H9 (cell line): ENCODE results near the gene SLC24A3. TPM values are rescaled to one million over a fixed set of nuclear protein-coding genes. Genes with fewer than 3 reads are reported as not detected.

Source experiments
- DNase-seq: peaks from one replicate; pipeline ENCODE4 v3.0.0-alpha.2; 2017
- H2AFZ ChIP-seq: one replicate; pipeline ENCODE4 v1.6.1; 2013; ENCODE audit warnings: mild to moderate bottlenecking, low read length, control low read depth, moderate library complexity
- H2AK5ac ChIP-seq: 2 replicates; pipeline ENCODE4 v1.6.1; 2013; ENCODE audit warnings: low read length, control low read depth, mixed read lengths; ENCODE audit not compliant: insufficient read length
- H2BK120ac ChIP-seq: one replicate; pipeline ENCODE4 v1.6.1; 2013; ENCODE audit warnings: low read depth, mild to moderate bottlenecking, low read length, control low read depth, inconsistent platforms; ENCODE audit not compliant: poor library complexity, severe bottlenecking
- H2BK12ac ChIP-seq: 2 replicates; pipeline ENCODE4 v1.6.1; 2013; ENCODE audit warnings: low read length, control low read depth, mixed read lengths, low read depth; ENCODE audit not compliant: insufficient read length
- H2BK15ac ChIP-seq: 2 replicates; pipeline ENCODE4 v1.6.1; 2013; ENCODE audit warnings: low read depth, low read length, control low read depth
- H2BK20ac ChIP-seq: one replicate; pipeline ENCODE4 v1.6.1; 2013; ENCODE audit warnings: low read depth, mild to moderate bottlenecking, low read length, control low read depth, inconsistent platforms; ENCODE audit not compliant: poor library complexity, severe bottlenecking
- H2BK5ac ChIP-seq: 2 replicates; pipeline ENCODE4 v1.6.1; 2013; ENCODE audit warnings: low read length, control low read depth, mixed read lengths; ENCODE audit not compliant: insufficient read length
- H3K14ac ChIP-seq: 2 replicates; pipeline ENCODE4 v1.6.1; 2013; ENCODE audit warnings: low read length, control low read depth; ENCODE audit not compliant: insufficient read depth
- H3K18ac ChIP-seq: 2 replicates; pipeline ENCODE4 v1.6.1; 2013; ENCODE audit warnings: low read depth, mild to moderate bottlenecking, mixed read lengths, low read length, control low read depth; ENCODE audit not compliant: insufficient read length
- H3K23ac ChIP-seq: 2 replicates; pipeline ENCODE4 v1.6.1; 2013; ENCODE audit warnings: low read length, control low read depth, mixed read lengths, low read depth; ENCODE audit not compliant: insufficient read length
- H3K23me2 ChIP-seq: 2 replicates; pipeline ENCODE4 v1.6.1; 2013; ENCODE audit warnings: low read depth, mild to moderate bottlenecking, mixed read lengths, low read length, control low read depth; ENCODE audit not compliant: insufficient read length, poor library complexity, severe bottlenecking
- H3K27ac ChIP-seq: 2 replicates; pipeline ENCODE4 v1.5.1; 2013; ENCODE audit warnings: low read length, control low read depth, mixed read lengths, low read depth; ENCODE audit not compliant: insufficient read length
- H3K27me3 ChIP-seq: 2 replicates; pipeline ENCODE4 v1.6.1; 2013; ENCODE audit warnings: low read length, control low read depth, inconsistent platforms; ENCODE audit not compliant: insufficient read depth
- H3K4ac ChIP-seq: 2 replicates; pipeline ENCODE4 v1.6.1; 2013; ENCODE audit warnings: low read depth, mild to moderate bottlenecking, control low read depth, inconsistent platforms, low read length, moderate library complexity
- H3K4me1 ChIP-seq: 2 replicates; pipeline ENCODE4 v1.6.1; 2013; ENCODE audit warnings: low read length, control low read depth, inconsistent platforms; ENCODE audit not compliant: insufficient read depth
- H3K4me2 ChIP-seq: 2 replicates; pipeline ENCODE4 v1.6.1; 2013; ENCODE audit warnings: low read length, control low read depth, mixed read lengths; ENCODE audit not compliant: insufficient read length, insufficient read depth
- H3K56ac ChIP-seq: 2 replicates; pipeline ENCODE4 v1.6.1; 2013; ENCODE audit warnings: low read depth, mild to moderate bottlenecking, mixed read lengths, low read length, control low read depth; ENCODE audit not compliant: insufficient read length
- H3K79me1 ChIP-seq: 2 replicates; pipeline ENCODE4 v1.6.1; 2013; ENCODE audit warnings: low read depth, mild to moderate bottlenecking, moderate library complexity, low read length, control low read depth, inconsistent platforms; ENCODE audit not compliant: insufficient read depth, poor library complexity, severe bottlenecking
- H3K79me2 ChIP-seq: 2 replicates; pipeline ENCODE4 v1.6.1; 2013; ENCODE audit warnings: low read length, control low read depth, inconsistent platforms; ENCODE audit not compliant: insufficient read depth
- H3K9ac ChIP-seq: 2 replicates; pipeline ENCODE4 v1.6.1; 2013; ENCODE audit warnings: low read length, control low read depth, mixed read lengths; ENCODE audit not compliant: insufficient read length; ENCODE audit errors: extremely low read depth
- H3K9me3 ChIP-seq: one replicate; pipeline ENCODE4 v1.6.1; 2013; ENCODE audit warnings: low read depth, low read length, inconsistent platforms; ENCODE audit not compliant: control insufficient read depth
- H3T11ph ChIP-seq: one replicate; pipeline ENCODE4 v1.6.1; 2013; ENCODE audit warnings: mild to moderate bottlenecking, low read length, control low read depth, inconsistent platforms
- H4K20me1 ChIP-seq: one replicate; pipeline ENCODE4 v1.6.1; 2013; ENCODE audit not compliant: control insufficient read depth, insufficient read length, insufficient read depth
- H4K5ac ChIP-seq: 2 replicates; pipeline ENCODE4 v1.6.1; 2013; ENCODE audit warnings: low read depth, mild to moderate bottlenecking, mixed read lengths, low read length, control low read depth; ENCODE audit not compliant: insufficient read length
- H4K8ac ChIP-seq: replicated peaks from 2 replicates; pipeline ENCODE4 v1.6.1; 2013; ENCODE audit warnings: low read length, control low read depth, mixed read lengths, low read depth; ENCODE audit not compliant: insufficient read length
- H4K91ac ChIP-seq: 2 replicates; pipeline ENCODE4 v1.6.1; 2013; ENCODE audit warnings: low read depth, mild to moderate bottlenecking, moderate library complexity, mixed read lengths, low read length, control low read depth; ENCODE audit not compliant: insufficient read length
- H3K27ac Mint-ChIP-seq, 3 experiments: 2 replicates in 2 of 3; 3 replicates in 1 of 3; pipeline ENCODE4 v1.8.0; 2020 to 2021; ENCODE audit warnings: mixed read lengths in 3 of 3, mild to moderate bottlenecking in 1 of 3, moderate library complexity in 1 of 3
- H3K27me3 Mint-ChIP-seq: 2 replicates; pipeline ENCODE4 v1.8.0; 2021; ENCODE audit warnings: low read depth, mild to moderate bottlenecking, moderate library complexity, mixed read lengths
- H3K36me3 Mint-ChIP-seq, 3 experiments: 2 replicates in 2 of 3; 3 replicates in 1 of 3; pipeline ENCODE4 v1.8.0; 2020 to 2021; ENCODE audit warnings: low read depth in 3 of 3, mixed read lengths in 3 of 3; ENCODE audit not compliant: insufficient read depth in 1 of 3
- H3K4me1 Mint-ChIP-seq, 2 experiments: 2 replicates each; pipeline ENCODE4 v1.8.0; 2020; ENCODE audit warnings: mixed read lengths in 2 of 2
- H3K4me3 Mint-ChIP-seq, 2 experiments: 2 replicates in 1 of 2; 3 replicates in 1 of 2; pipeline ENCODE4 v1.8.0; 2020 to 2021; ENCODE audit warnings: mild to moderate bottlenecking in 2 of 2, mixed read lengths in 2 of 2, moderate library complexity in 1 of 2
- H3K9me3 Mint-ChIP-seq, 2 experiments: 2 replicates in 1 of 2; 3 replicates in 1 of 2; pipeline ENCODE4 v1.8.0; 2020; ENCODE audit warnings: mild to moderate bottlenecking in 2 of 2, mixed read lengths in 2 of 2, moderate library complexity in 1 of 2
- WGBS: extraction: QIAGEN DNeasy Blood & Tissue Kit; methylation state at CpG from one replicate; pipeline ENCODE4 v1.1.7; 2013; ENCODE audit warnings: missing lambda C conversion rate, low lambda C conversion rate, mixed read lengths; ENCODE audit not compliant: insufficient read length; ENCODE audit errors: extremely low coverage; 5-methylcytosine and 5-hydroxymethylcytosine counted together
- total RNA-seq: library from RNA; stranded (reverse); gene quantifications from 2 replicates; pipeline ENCODE4 v1.2.1, GENCODE V29; 2021
- TF ChIP-seq, protein P1 (sequence below): fragments of 200-600 bp; sonication (generic); conservative IDR thresholded peaks from 3 replicates; pipeline ENCODE4 v1.8.0; 2021; ENCODE audit warnings: antibody characterized with exemption, mild to moderate bottlenecking

Gene SLC24A3
- total RNA-seq, 1 experiment from 2014 or later: 0.83 TPM

GRCh38 chr20:19676202-19676601 lies 463.8 kb downstream of the SLC24A3 start:
- Histone ChIP-seq H3K4ac (no peak overlapping the region), H4K91ac (no peak overlapping the region), H3K27me3 (no peaks in the 10 kb centered on the region), H3K18ac (no peak overlapping the region), H4K8ac (no peak overlapping the region), H3K56ac (no peak overlapping the region), H2AK5ac (no peak overlapping the region), H2BK12ac (no peak overlapping the region), H3K4me1 (no peaks in the 10 kb centered on the region), H2AFZ (no peak overlapping the region), H3K9ac (no peak overlapping the region), H3K14ac (no peak overlapping the region), H3K79me1 (no peaks in the 10 kb centered on the region), H3K27ac (no peak overlapping the region), H4K20me1 (no peaks in the 10 kb centered on the region), H3K23ac (no peak overlapping the region), H3K79me2 (no peaks in the 10 kb centered on the region), H2BK5ac (no peak overlapping the region), H3T11ph (no peak overlapping the region), H3K9me3 (peaks cover 8% of the 10 kb centered on the region), H4K5ac (no peak overlapping the region), H2BK20ac (no peak overlapping the region), H2BK120ac (no peak overlapping the region), H3K4me2 (no peak overlapping the region), H3K23me2 (no peaks in the 10 kb centered on the region), H2BK15ac (no peak overlapping the region)
- Mint-ChIP-seq H3K27ac (no peak overlapping the region), H3K36me3 (peaks cover 4 to 13% (median 6%) of the 10 kb centered on the region in 3 experiments; a peak in 5 of 7 replicates), H3K4me1 (no peaks in the 10 kb centered on the region), H3K4me3 (no peak overlapping the region), H3K9me3 (peaks cover 17 to 18% of the 10 kb centered on the region in 2 experiments), H3K27me3 (peaks cover 8% of the 10 kb centered on the region)
- WGBS: no CpG with 5 or more reads among the region's 4 CpGs
- TF ChIP-seq, protein P1, sequence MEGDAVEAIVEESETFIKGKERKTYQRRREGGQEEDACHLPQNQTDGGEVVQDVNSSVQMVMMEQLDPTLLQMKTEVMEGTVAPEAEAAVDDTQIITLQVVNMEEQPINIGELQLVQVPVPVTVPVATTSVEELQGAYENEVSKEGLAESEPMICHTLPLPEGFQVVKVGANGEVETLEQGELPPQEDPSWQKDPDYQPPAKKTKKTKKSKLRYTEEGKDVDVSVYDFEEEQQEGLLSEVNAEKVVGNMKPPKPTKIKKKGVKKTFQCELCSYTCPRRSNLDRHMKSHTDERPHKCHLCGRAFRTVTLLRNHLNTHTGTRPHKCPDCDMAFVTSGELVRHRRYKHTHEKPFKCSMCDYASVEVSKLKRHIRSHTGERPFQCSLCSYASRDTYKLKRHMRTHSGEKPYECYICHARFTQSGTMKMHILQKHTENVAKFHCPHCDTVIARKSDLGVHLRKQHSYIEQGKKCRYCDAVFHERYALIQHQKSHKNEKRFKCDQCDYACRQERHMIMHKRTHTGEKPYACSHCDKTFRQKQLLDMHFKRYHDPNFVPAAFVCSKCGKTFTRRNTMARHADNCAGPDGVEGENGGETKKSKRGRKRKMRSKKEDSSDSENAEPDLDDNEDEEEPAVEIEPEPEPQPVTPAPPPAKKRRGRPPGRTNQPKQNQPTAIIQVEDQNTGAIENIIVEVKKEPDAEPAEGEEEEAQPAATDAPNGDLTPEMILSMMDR: no peak
- no peak for DNase-seq
